NCI-H1436 treated with DMSO at 0.1 percent for 48 hours (cell line): ENCODE data around the gene GNAZ.

Experiments used
- DNase-seq: peaks from one replicate; lab custom pipeline; 2025; lab: John Stamatoyannopoulos, UW

Gene GNAZ

GRCh38 chr22:23119494-23120414, 49.4 kb downstream of the GNAZ start:
- no peak for DNase-seq

- DNase-seq, result no peak
These were observed 50.1 kb downstream of the GNAZ start for GRCh38 chr22:23120415-23120899.

GRCh38 chr22:23121000-23121421, 50.7 kb downstream of the GNAZ start:
- no peak for DNase-seq

- no peak for DNase-seq
These were observed 51.1 kb downstream of the GNAZ start for GRCh38 chr22:23121424-23121823.

GRCh38 chr22:23122216-23122957, 52.1 kb downstream of the GNAZ start:
- no peak for DNase-seq

GRCh38 chr22:23122992-23123803, 52.9 kb downstream of the GNAZ start:
- no peak for DNase-seq

- no peak for DNase-seq
These were observed 53.5 kb downstream of the GNAZ start for GRCh38 chr22:23123804-23124254.

GRCh38 chr22:23124611-23125511, 54.5 kb downstream of the GNAZ start:
- no peak for DNase-seq

GRCh38 chr22:23125512-23126103, 55.3 kb downstream of the GNAZ start:
- DNase-seq, result no peak

GRCh38 chr22:23126165-23127054, 56.1 kb downstream of the GNAZ start:
- DNase-seq, result no peak

GRCh38 chr22:23127055-23127756, 56.9 kb downstream of the GNAZ start:
- DNase-seq, result no peak

GRCh38 chr22:23127788-23128187, 57.5 kb downstream of the GNAZ start:
- DNase-seq, result no peak

- DNase-seq, result no peak
These were observed 58.2 kb downstream of the GNAZ start for GRCh38 chr22:23128269-23129108.

- no peak for DNase-seq
These were observed 58.8 kb downstream of the GNAZ start for GRCh38 chr22:23129149-23129548.

GRCh38 chr22:23130697-23131096, 60.4 kb downstream of the GNAZ start:
- no peak for DNase-seq

- no peak for DNase-seq
These were observed 61.6 kb downstream of the GNAZ start for GRCh38 chr22:23131931-23132330.

GRCh38 chr22:23132376-23133091, 62.2 kb downstream of the GNAZ start:
- no peak for DNase-seq
